Activated naive CD4-positive, alpha-beta T cell treated with anti-CD3 and anti-CD28 coated beads, Interleukin-2, amount 10 ng/mL, durations not matched to agents 7 days and 5 days (primary cell): ENCODE measurements around the gene TMEM184C.

Source experiments
- CTCF ChIA-PET: fragments of 350-600 bp; sonication (Branson Sonifier 250); formaldehyde crosslinking; loops from one replicate; lab custom pipeline; 2021; ENCODE audit warnings: antibody characterized with exemption; lab: Charles Lee
- DNase-seq: peaks from one replicate; pipeline ENCODE4 v3.0.0-alpha.2; 2020
- H3K27ac Mint-ChIP-seq: one replicate; pipeline ENCODE4 v1.8.0; 2021; ENCODE audit warnings: mild to moderate bottlenecking, moderate library complexity, mixed read lengths
- H3K27me3 Mint-ChIP-seq: one replicate; pipeline ENCODE4 v1.8.0; 2021; ENCODE audit warnings: mild to moderate bottlenecking, mixed read lengths
- H3K36me3 Mint-ChIP-seq: one replicate; pipeline ENCODE4 v1.8.0; 2021; ENCODE audit warnings: mixed read lengths
- H3K4me1 Mint-ChIP-seq: one replicate; pipeline ENCODE4 v1.8.0; 2021; ENCODE audit warnings: mixed read lengths
- H3K4me3 Mint-ChIP-seq: one replicate; pipeline ENCODE4 v1.8.0; 2021; ENCODE audit warnings: mild to moderate bottlenecking, moderate library complexity, mixed read lengths
- H3K9me3 Mint-ChIP-seq: one replicate; pipeline ENCODE4 v1.8.0; 2021; ENCODE audit warnings: mixed read lengths

Gene TMEM184C

DNA sequence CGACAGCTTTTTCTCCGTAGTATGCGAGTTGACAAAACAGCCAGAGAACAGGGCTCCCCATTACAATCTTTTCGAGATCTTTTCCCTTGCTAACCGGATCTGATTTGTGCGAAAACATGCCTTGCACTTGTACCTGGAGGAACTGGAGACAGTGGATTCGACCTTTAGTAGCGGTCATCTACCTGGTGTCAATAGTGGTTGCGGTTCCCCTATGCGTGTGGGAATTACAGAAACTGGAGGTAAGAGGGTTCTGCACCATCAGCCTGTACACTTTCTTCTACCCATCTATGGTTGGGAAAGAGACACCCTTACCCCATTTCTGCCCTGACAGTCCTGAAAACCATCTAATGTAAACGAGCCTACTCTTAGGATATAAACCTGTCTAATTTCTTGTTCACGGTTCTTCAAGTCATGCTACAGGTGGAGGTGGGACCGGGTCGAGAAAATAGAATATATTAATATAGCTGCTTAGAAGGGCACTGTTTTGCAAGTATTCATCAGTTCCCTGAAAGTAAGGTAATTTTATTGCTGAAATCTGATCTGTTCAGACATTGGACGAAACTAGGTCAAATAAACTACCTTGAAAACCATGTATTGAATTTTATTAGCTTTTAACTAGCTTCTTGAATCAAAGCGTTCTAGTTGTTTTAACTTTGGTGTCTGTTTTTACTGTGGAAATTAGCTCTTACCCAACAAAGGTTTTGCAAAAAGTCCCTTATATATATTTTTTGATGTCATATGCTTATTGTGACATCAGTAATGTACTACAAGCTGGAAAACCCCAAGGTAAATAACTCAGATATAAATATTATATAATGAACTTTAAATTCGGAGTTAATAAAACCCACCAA, 869 bp downstream of the TMEM184C start:
- Mint-ChIP-seq H3K27ac (peak overlapping the region; percentile 97), H3K9me3 (no peaks in the 10 kb centered on the region), H3K27me3 (peaks cover 4% of the 10 kb centered on the region), H3K4me3 (peak overlapping the region; percentile 86), H3K4me1 (peaks cover 35% of the 10 kb centered on the region), H3K36me3 (peaks cover 19% of the 10 kb centered on the region)
- no peak for DNase-seq
- CTCF ChIA-PET: interaction anchor here (1.6 to 4.4 kb wide), 2 partner anchors 90 to 249 kb away, joined by 5 to 35 read pairs; no protein-coding TSS in a partner anchor

- CTCF ChIA-PET: no interaction called here
- Mint-ChIP-seq H3K4me3 (no peak overlapping the region), H3K36me3 (peaks cover 28% of the 10 kb centered on the region), H3K4me1 (peaks cover 35% of the 10 kb centered on the region), H3K27ac (no peak overlapping the region), H3K9me3 (no peaks in the 10 kb centered on the region), H3K27me3 (no peaks in the 10 kb centered on the region)
- no peak for DNase-seq
Observed at GRCh38 chr4:147620315-147620714, 3.1 kb downstream of the TMEM184C start.

- CTCF ChIA-PET: no interaction called here
- peaks cover 4% of the 10 kb centered on the region for H3K4me1 Mint-ChIP-seq
- no peaks in the 10 kb centered on the region for H3K27me3 Mint-ChIP-seq
- no peak overlapping the region for H3K27ac Mint-ChIP-seq
- no peak for DNase-seq
- H3K4me3 Mint-ChIP-seq: no peak overlapping the region
- H3K9me3 Mint-ChIP-seq: no peaks in the 10 kb centered on the region
- H3K36me3 Mint-ChIP-seq: peaks cover 36% of the 10 kb centered on the region
Observed at GRCh38 chr4:147625733-147626132, 8.5 kb downstream of the TMEM184C start.

DNA sequence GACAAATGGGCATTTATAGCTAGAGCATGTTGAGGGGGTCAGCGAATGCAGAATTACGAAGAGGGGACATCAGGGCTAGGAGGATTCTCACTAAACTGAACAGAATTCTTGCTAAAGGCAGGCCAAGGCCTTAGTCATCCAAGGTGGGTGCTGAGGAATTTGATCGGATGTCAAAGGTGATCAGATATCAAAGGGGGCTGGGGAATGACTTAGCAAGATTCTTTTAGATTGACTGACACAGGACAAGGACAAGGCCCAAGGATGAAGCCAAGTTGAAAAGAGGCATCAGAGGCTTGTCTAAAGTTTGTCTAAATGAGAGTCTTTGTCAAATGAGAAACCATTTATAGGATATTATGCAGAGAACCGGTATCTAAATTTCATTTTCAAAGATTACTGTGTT, 9.7 kb downstream of the TMEM184C start:
- H3K27me3 Mint-ChIP-seq: no peaks in the 10 kb centered on the region
- H3K9me3 Mint-ChIP-seq: no peaks in the 10 kb centered on the region
- no peaks in the 10 kb centered on the region for H3K4me1 Mint-ChIP-seq
- DNase-seq: no peak
- no peak overlapping the region for H3K4me3 Mint-ChIP-seq
- CTCF ChIA-PET: no interaction called here
- H3K36me3 Mint-ChIP-seq: peaks cover 44% of the 10 kb centered on the region
- no peak overlapping the region for H3K27ac Mint-ChIP-seq

DNA sequence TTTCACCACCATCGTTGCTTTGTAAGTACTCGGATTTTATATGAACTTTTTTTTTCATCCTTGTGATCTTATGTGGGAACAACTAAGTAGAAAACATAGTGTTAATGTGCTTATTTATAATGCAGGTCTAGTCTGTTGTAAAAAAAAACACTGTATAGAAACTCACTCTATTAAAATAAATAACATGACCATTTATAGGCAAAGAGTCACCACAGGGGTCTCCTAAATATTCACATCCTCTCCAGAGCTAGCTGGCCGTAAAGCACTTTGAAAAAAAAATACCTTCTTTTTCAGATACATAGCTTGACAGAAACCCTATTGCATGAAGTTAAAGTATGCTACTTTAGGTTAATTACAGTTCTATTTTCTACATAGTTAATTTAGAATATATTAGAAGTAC, 11.2 kb downstream of the TMEM184C start:
- peaks cover 42% of the 10 kb centered on the region for H3K36me3 Mint-ChIP-seq
- CTCF ChIA-PET: interaction anchor here (2.1 kb wide), 1 partner anchor 239 kb away, joined by 10 read pairs; no protein-coding TSS in a partner anchor
- no peak overlapping the region for H3K4me3 Mint-ChIP-seq
- H3K9me3 Mint-ChIP-seq: no peaks in the 10 kb centered on the region
- H3K27ac Mint-ChIP-seq: no peak overlapping the region
- DNase-seq: no peak
- no peaks in the 10 kb centered on the region for H3K27me3 Mint-ChIP-seq
- no peaks in the 10 kb centered on the region for H3K4me1 Mint-ChIP-seq

GRCh38 chr4:147629783-147630730, 12.9 kb downstream of the TMEM184C start:
- no peaks in the 10 kb centered on the region for H3K4me1 Mint-ChIP-seq
- H3K9me3 Mint-ChIP-seq: no peaks in the 10 kb centered on the region
- no peak overlapping the region for H3K4me3 Mint-ChIP-seq
- no peaks in the 10 kb centered on the region for H3K27me3 Mint-ChIP-seq
- no peak for DNase-seq
- peaks cover 46% of the 10 kb centered on the region for H3K36me3 Mint-ChIP-seq
- H3K27ac Mint-ChIP-seq: no peak overlapping the region
- CTCF ChIA-PET: interaction anchor here (2.1 kb wide), 1 partner anchor 237 kb away, joined by 10 read pairs; no protein-coding TSS in a partner anchor

- Mint-ChIP-seq H3K27ac (no peak overlapping the region), H3K4me1 (no peaks in the 10 kb centered on the region), H3K9me3 (no peaks in the 10 kb centered on the region), H3K4me3 (no peak overlapping the region), H3K36me3 (peaks cover 50% of the 10 kb centered on the region), H3K27me3 (no peaks in the 10 kb centered on the region)
- CTCF ChIA-PET: interaction anchor here (0.9 kb wide), 1 partner anchor 16 kb away, joined by 3 read pairs; the partner anchor contains the start of gene TMEM184C
- no peak for DNase-seq
Observed at GRCh38 chr4:147633113-147633512, 15.9 kb downstream of the TMEM184C start.

GRCh38 chr4:147633643-147634042, 16.4 kb downstream of the TMEM184C start:
- Mint-ChIP-seq H3K4me1 (no peaks in the 10 kb centered on the region), H3K27ac (no peak overlapping the region), H3K9me3 (no peaks in the 10 kb centered on the region), H3K36me3 (peaks cover 53% of the 10 kb centered on the region), H3K4me3 (no peak overlapping the region), H3K27me3 (no peaks in the 10 kb centered on the region)
- DNase-seq: no peak
- CTCF ChIA-PET: interaction anchor here (0.9 kb wide), 2 partner anchors 17 to 44 kb away, joined by 3 read pairs; partner anchors contain the start of gene TMEM184C

DNA sequence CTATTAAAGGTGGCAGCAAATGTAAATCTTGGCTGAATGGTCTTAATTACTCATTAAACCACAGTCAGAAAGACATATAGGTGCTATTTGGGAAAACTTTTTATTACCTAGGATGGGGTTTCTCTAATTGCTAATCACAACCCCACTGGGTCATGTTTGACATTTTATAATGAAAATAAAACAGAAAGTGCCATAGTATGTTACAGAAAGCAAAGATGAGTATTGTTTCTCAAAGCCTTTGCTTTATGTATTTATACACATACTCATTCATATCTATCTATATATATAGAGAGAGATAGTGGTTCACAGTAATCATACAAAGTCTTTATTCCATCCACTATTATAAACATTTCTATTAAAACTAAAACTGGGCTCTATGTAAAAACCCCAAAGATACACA, 18.2 kb downstream of the TMEM184C start:
- H3K27me3 Mint-ChIP-seq: no peaks in the 10 kb centered on the region
- no peaks in the 10 kb centered on the region for H3K9me3 Mint-ChIP-seq
- DNase-seq: no peak
- peaks cover 14% of the 10 kb centered on the region for H3K4me1 Mint-ChIP-seq
- peaks cover 60% of the 10 kb centered on the region for H3K36me3 Mint-ChIP-seq
- no peak overlapping the region for H3K4me3 Mint-ChIP-seq
- no peak overlapping the region for H3K27ac Mint-ChIP-seq
- CTCF ChIA-PET: no interaction called here

GRCh38 chr4:147638365-147638764, 21.2 kb downstream of the TMEM184C start:
- peaks cover 67% of the 10 kb centered on the region for H3K36me3 Mint-ChIP-seq

GRCh38 chr4:147638942-147639341, 21.7 kb downstream of the TMEM184C start:
- H3K9me3 Mint-ChIP-seq: no peaks in the 10 kb centered on the region
- CTCF ChIA-PET: interaction anchor here (0.9 kb wide), 1 partner anchor 16 kb away, joined by 3 read pairs; no protein-coding TSS in a partner anchor
- H3K27ac Mint-ChIP-seq: peak overlapping the region; percentile 61
- H3K4me3 Mint-ChIP-seq: no peak overlapping the region
- peaks cover 65% of the 10 kb centered on the region for H3K36me3 Mint-ChIP-seq
- H3K4me1 Mint-ChIP-seq: peaks cover 16% of the 10 kb centered on the region
- no peak for DNase-seq
- no peaks in the 10 kb centered on the region for H3K27me3 Mint-ChIP-seq

More at GRCh38 chr4:147638365-147638764, 21.2 kb downstream of the TMEM184C start:
- Mint-ChIP-seq H3K27me3 (no peaks in the 10 kb centered on the region), H3K9me3 (no peaks in the 10 kb centered on the region), H3K4me1 (peaks cover 16% of the 10 kb centered on the region), H3K4me3 (no peak overlapping the region), H3K27ac (no peak overlapping the region)
- CTCF ChIA-PET: interaction anchor here (0.9 kb wide), 1 partner anchor 16 kb away, joined by 3 read pairs; no protein-coding TSS in a partner anchor
- no peak for DNase-seq

DNA sequence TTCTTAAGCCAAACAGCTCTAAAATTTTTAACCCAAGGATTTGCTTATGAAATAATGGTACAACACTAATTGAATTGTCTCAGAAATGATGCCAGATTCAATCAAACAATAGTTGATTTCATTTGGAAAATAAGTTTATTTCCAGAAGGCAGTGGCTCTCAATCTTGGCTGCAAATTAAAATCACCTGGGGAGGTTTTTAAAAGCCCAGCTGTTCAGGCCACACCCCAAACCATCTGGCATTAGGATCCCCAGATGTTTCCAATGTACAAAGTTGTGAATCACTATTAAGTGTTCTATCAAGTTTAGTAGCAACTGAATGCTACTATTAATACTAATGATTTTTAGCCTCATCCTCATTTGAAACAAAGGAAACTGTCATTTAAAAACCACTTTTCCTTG, 22.2 kb downstream of the TMEM184C start:
- Mint-ChIP-seq H3K36me3 (peaks cover 62% of the 10 kb centered on the region), H3K4me1 (peaks cover 16% of the 10 kb centered on the region), H3K27ac (no peak overlapping the region), H3K4me3 (no peak overlapping the region), H3K9me3 (no peaks in the 10 kb centered on the region), H3K27me3 (no peaks in the 10 kb centered on the region)
- CTCF ChIA-PET: no interaction called here
- DNase-seq: no peak

- H3K36me3 Mint-ChIP-seq: peaks cover 60% of the 10 kb centered on the region
- H3K4me1 Mint-ChIP-seq: peaks cover 16% of the 10 kb centered on the region
- H3K9me3 Mint-ChIP-seq: no peaks in the 10 kb centered on the region
- H3K27ac Mint-ChIP-seq: no peak overlapping the region
- no peak overlapping the region for H3K4me3 Mint-ChIP-seq
- CTCF ChIA-PET: interaction anchor here (0.5 to 1.4 kb wide), 4 partner anchors 13 to 226 kb away, joined by 3 to 5 read pairs (median 3); no protein-coding TSS in a partner anchor
- H3K27me3 Mint-ChIP-seq: no peaks in the 10 kb centered on the region
- no peak for DNase-seq
Observed at GRCh38 chr4:147640331-147640730, 23.1 kb downstream of the TMEM184C start.

DNA sequence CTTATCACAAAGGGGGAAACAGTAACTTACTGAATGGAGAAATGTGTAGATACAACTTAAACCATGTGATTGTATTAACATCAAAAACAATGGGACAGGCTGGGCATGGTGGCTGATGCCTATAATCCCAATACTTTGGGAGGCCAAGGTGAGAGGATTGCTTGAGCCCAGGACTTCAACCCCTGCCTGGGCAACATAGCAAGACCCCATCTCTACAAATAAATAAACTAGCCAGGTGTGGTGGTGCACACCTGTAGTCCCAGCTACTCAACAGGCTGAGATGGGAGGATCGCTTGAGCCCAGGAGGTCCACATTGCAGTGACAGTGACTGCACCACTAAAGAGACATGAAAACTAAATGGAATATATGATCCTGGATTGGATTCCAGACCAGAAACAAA, 26.4 kb downstream of the TMEM184C start:
- H3K9me3 Mint-ChIP-seq: peaks cover 3% of the 10 kb centered on the region
- CTCF ChIA-PET: no interaction called here
- H3K4me3 Mint-ChIP-seq: no peak overlapping the region
- peaks cover 16% of the 10 kb centered on the region for H3K4me1 Mint-ChIP-seq
- peaks cover 50% of the 10 kb centered on the region for H3K36me3 Mint-ChIP-seq
- no peak overlapping the region for H3K27ac Mint-ChIP-seq
- no peaks in the 10 kb centered on the region for H3K27me3 Mint-ChIP-seq
- DNase-seq: no peak
